ENCODE data around the gene SPRN. TPM values are rescaled to one million over a fixed set of nuclear protein-coding genes. Genes with fewer than 3 reads are reported as not detected.

The SPRN gene
- total RNA-seq, 1 donor from 2014 or later: 4.0 TPM

DNA sequence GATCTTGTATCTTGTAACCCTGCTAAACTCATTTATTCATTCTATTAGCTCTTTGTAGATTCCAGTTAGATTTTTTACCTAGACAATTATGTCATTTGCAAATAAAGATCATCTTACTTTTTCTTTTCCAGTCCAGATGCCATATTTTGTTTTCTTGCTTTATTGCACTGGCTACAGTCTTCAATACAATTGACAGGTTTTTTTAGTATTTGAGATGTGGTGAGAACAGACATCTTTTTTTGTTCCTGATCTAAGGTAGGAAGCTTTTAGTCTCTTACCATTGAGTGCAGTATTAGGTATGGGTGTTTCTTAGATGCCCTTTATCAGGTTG lies 12.1 kb downstream of the SPRN start:
- H3K27ac Mint-ChIP-seq (ENCODE audit: unreplicated experiment): no peak overlapping the region
- Histone ChIP-seq H3K9ac (ENCODE audit: low read length) (no peak overlapping the region), H3K4me2 (ENCODE audit: low read length) (no peak overlapping the region), H3K9me3 (ENCODE audit: insufficient read depth, low read depth, low read length) (no peaks in the 10 kb centered on the region), H3K4me1 (ENCODE audit: insufficient read depth, low read length) (no peaks in the 10 kb centered on the region), H2AFZ (ENCODE audit: low read depth, low read length) (no peak overlapping the region), H3K79me2 (ENCODE audit: insufficient read depth, low read length) (peaks cover 66% of the 10 kb centered on the region), H3K27me3 (ENCODE audit: insufficient read depth, low read length) (no peaks in the 10 kb centered on the region), H4K20me1 (ENCODE audit: insufficient read depth, low read length) (peaks cover 53% of the 10 kb centered on the region), H3K36me3 (ENCODE audit: insufficient read depth, low read length) (peaks cover 27% of the 10 kb centered on the region), H3K27ac (ENCODE audit: low read depth, low read length) (no peak overlapping the region), H3K4me3 (ENCODE audit: insufficient read depth, low read depth, low read length) (no peak overlapping the region)
- H3K4me3 Mint-ChIP-seq (ENCODE audit: unreplicated experiment): no peak overlapping the region
- no peak for DNase-seq (ENCODE audit: low read depth)
- no peaks in the 10 kb centered on the region for H3K4me1 Mint-ChIP-seq (ENCODE audit: low read depth, unreplicated experiment)
- H3K36me3 Mint-ChIP-seq (ENCODE audit: low read depth, unreplicated experiment): peaks cover 60% of the 10 kb centered on the region
- FAIRE-seq: no peak
- TF ChIP-seq EZH2 (IDR thresholded peaks at IDR 0.05; ENCODE audit: insufficient read depth, low read length): no peak
- TF ChIP-seq, protein P1, sequence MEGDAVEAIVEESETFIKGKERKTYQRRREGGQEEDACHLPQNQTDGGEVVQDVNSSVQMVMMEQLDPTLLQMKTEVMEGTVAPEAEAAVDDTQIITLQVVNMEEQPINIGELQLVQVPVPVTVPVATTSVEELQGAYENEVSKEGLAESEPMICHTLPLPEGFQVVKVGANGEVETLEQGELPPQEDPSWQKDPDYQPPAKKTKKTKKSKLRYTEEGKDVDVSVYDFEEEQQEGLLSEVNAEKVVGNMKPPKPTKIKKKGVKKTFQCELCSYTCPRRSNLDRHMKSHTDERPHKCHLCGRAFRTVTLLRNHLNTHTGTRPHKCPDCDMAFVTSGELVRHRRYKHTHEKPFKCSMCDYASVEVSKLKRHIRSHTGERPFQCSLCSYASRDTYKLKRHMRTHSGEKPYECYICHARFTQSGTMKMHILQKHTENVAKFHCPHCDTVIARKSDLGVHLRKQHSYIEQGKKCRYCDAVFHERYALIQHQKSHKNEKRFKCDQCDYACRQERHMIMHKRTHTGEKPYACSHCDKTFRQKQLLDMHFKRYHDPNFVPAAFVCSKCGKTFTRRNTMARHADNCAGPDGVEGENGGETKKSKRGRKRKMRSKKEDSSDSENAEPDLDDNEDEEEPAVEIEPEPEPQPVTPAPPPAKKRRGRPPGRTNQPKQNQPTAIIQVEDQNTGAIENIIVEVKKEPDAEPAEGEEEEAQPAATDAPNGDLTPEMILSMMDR (IDR thresholded peaks at IDR 0.05; ENCODE audit: insufficient read depth, low read depth, low read length): no peak
- H3K9me3 Mint-ChIP-seq (ENCODE audit: unreplicated experiment): peaks cover 19% of the 10 kb centered on the region
- H3K27me3 Mint-ChIP-seq (ENCODE audit: low read depth, unreplicated experiment): no peaks in the 10 kb centered on the region

DNA sequence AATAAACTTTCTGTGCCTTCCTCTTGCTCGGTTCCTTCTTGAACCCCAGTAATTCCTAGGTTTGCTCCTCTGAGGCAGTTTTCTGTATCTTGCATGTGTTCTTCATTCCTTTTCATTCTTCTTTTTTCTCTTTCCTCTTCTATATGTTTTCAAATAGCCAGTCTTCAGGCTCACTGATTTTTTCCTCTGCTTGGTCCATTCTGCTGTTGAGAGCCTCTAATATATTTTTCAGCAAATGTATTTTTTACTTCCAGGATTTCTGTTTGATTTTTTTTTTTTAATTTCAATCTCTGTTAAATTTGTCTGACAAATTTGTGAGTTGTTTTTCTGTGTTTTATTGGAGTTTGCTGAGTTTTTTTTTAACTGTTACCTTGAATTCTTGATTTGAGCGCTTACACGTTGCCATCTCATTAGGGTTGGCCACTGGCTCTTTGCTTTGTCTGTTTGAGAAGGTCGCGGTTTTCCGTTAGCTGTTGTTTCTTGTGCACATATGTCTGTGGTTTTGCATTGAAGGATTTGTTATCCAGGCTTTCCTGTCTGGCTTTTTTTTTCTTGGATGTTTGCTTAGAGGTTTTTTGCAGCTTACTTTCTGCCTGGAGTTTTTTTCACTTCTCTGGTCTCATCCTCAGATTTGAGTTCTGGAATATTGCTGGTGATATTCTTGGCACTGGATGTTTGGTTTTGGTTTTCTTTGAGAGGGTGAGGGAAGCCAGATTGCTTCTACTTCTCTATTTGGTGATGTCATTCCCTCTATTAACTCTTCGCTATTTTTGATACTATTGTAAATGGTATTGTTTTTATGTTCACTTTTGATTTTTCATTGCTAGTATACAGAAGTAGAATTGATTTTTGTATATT lies 12.7 kb downstream of the SPRN start:
- no peaks in the 10 kb centered on the region for H3K9me3 ChIP-seq (ENCODE audit: insufficient read depth, low read depth, low read length)
- H3K4me2 ChIP-seq (ENCODE audit: low read length): no peak overlapping the region
- peak; percentile 78 for DNase-seq (ENCODE audit: low read depth)
- H3K27ac ChIP-seq (ENCODE audit: low read depth, low read length): no peak overlapping the region
- peaks cover 72% of the 10 kb centered on the region for H3K79me2 ChIP-seq (ENCODE audit: insufficient read depth, low read length)
- H3K27ac Mint-ChIP-seq (ENCODE audit: unreplicated experiment): no peak overlapping the region
- no peak overlapping the region for H3K4me3 ChIP-seq (ENCODE audit: insufficient read depth, low read depth, low read length)
- TF ChIP-seq EZH2 (IDR thresholded peaks at IDR 0.05; ENCODE audit: insufficient read depth, low read length): no peak
- TF ChIP-seq, protein P1 (IDR thresholded peaks at IDR 0.05; ENCODE audit: insufficient read depth, low read depth, low read length): no peak
- H3K4me1 ChIP-seq (ENCODE audit: insufficient read depth, low read length): no peaks in the 10 kb centered on the region
- H2AFZ ChIP-seq (ENCODE audit: low read depth, low read length): no peak overlapping the region
- no peaks in the 10 kb centered on the region for H3K27me3 ChIP-seq (ENCODE audit: insufficient read depth, low read length)
- no peak overlapping the region for H3K9ac ChIP-seq (ENCODE audit: low read length)
- H3K4me1 Mint-ChIP-seq (ENCODE audit: low read depth, unreplicated experiment): no peaks in the 10 kb centered on the region
- H3K9me3 Mint-ChIP-seq (ENCODE audit: unreplicated experiment): peaks cover 19% of the 10 kb centered on the region
- H4K20me1 ChIP-seq (ENCODE audit: insufficient read depth, low read length): peaks cover 58% of the 10 kb centered on the region
- no peak for FAIRE-seq
- H3K36me3 ChIP-seq (ENCODE audit: insufficient read depth, low read length): peaks cover 30% of the 10 kb centered on the region
- peaks cover 65% of the 10 kb centered on the region for H3K36me3 Mint-ChIP-seq (ENCODE audit: low read depth, unreplicated experiment)
- no peaks in the 10 kb centered on the region for H3K27me3 Mint-ChIP-seq (ENCODE audit: low read depth, unreplicated experiment)
- no peak overlapping the region for H3K4me3 Mint-ChIP-seq (ENCODE audit: unreplicated experiment)

All from astrocyte (in vitro differentiated cells and primary cell).